HG02759 (cell line): Measurements from ENCODE around the gene RMDN3.

ENCODE experiments used
- ATAC-seq: cut with Tn5 transposase; IDR thresholded peaks from one replicate; pipeline ENCODE4 v1.9.1; 2021; ENCODE audit warnings: mild to moderate bottlenecking, moderate library complexity; ENCODE audit not compliant: unreplicated experiment

Gene RMDN3

GRCh38 chr15:40773496-40773895 is 18.4 kb upstream of the RMDN3 start:
- ATAC-seq: no peak

GRCh38 chr15:40772014-40772413 is 17.0 kb upstream of the RMDN3 start:
- no peak for ATAC-seq

- no peak for ATAC-seq
Measured at GRCh38 chr15:40771242-40771641, 16.2 kb upstream of the RMDN3 start.

GRCh38 chr15:40770147-40770721 is 15.2 kb upstream of the RMDN3 start:
- ATAC-seq: no peak

GRCh38 chr15:40769274-40770146 is 14.5 kb upstream of the RMDN3 start, which contains the start of gene C15orf62:
Gene C15orf62, plus strand, starts transcription at chr15:40769980. Its CDS starts 516 bp downstream, at chr15:40770496.
- peak; percentile 57 for ATAC-seq

GRCh38 chr15:40768521-40769273 is 13.6 kb upstream of the RMDN3 start:
- ATAC-seq: peak; percentile 11

- ATAC-seq: no peak
Measured at GRCh38 chr15:40767838-40768500, 12.9 kb upstream of the RMDN3 start.

GRCh38 chr15:40766906-40767837 is 12.1 kb upstream of the RMDN3 start:
- ATAC-seq: no peak

GRCh38 chr15:40766194-40766815 is 11.3 kb upstream of the RMDN3 start:
- ATAC-seq: no peak

GRCh38 chr15:40764629-40765103 is 9.6 kb upstream of the RMDN3 start:
- no peak for ATAC-seq

- ATAC-seq: peak; percentile 53
Measured at GRCh38 chr15:40763801-40764628, 9.0 kb upstream of the RMDN3 start, which contains the start of gene GCHFR. Gene GCHFR, plus strand, starts transcription at chr15:40764068. Its CDS starts 113 bp downstream, at chr15:40764181.

- peak; percentile 15 for ATAC-seq
Measured at GRCh38 chr15:40762919-40763800, 8.1 kb upstream of the RMDN3 start.

- ATAC-seq: no peak
Measured at GRCh38 chr15:40759961-40760360, 4.9 kb upstream of the RMDN3 start.

- no peak for ATAC-seq
Measured at GRCh38 chr15:40756938-40757337, 1.9 kb upstream of the RMDN3 start.

- no peak for ATAC-seq
Measured at GRCh38 chr15:40755812-40756208, 756 bp upstream of the RMDN3 start.

GRCh38 chr15:40754574-40754882 is 526 bp downstream of the RMDN3 start:
- ATAC-seq: peak; percentile 14

GRCh38 chr15:40751745-40752144 is 3.3 kb downstream of the RMDN3 start:
- ATAC-seq: no peak

- no peak for ATAC-seq
Measured at GRCh38 chr15:40750885-40751284, 4.2 kb downstream of the RMDN3 start.
